Measurements from ENCODE around the gene LRMDA.

- TF ChIP-seq CTCF (IDR thresholded peaks at IDR 0.05) (no peak), POLR2A (IDR thresholded peaks at IDR 0.05) (no peak)
These were observed 202.1 kb downstream of the LRMDA start for GRCh38 chr10:75633568-75633967.

Data from tibial nerve (tissue), 3 donors.